ENCODE results near the gene ITGB3. TPM values are rescaled to one million over a fixed set of nuclear protein-coding genes. Genes with fewer than 3 reads are reported as not detected.

The ITGB3 gene
- total and polyA plus RNA-seq, 2 of the 4 experiments (the other 2 are of a cell fraction): 9.8 to 17.6 TPM

DNA sequence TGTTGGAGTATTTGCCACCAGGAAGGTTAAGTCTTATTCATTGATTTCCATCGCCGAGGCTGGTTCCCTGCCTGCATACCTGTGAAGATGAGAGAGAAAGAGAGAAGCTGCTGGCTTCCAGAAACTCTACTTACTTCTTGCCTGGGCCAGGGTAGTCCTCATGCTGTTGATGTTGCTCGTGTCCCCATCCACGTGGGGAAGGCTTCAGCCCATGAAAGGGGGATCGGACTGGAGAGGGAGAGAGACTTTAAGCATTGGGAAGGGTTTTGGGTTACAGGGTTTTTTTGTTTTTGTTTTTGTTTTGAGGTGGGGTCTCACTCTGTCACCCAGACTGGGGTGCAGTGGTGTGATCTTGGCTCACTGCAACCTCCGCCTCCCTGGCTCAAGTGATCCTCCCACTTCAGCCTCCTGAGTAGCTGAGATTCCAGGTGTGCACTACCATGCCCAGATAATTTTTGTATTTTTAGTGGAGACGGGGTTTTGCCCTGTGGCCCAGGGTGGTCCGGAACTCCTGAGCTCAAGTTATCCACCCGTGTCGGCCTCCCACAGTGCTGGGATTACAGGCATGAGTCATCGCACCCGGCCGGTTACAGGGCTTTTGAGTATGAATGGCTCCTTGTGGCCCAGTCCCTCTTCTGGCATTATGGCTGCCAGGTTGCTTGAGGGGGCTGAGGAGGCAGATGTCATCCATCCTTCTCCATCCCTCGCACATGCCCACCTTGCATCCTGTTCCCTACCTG, 26.6 kb downstream of the ITGB3 start:
- 54% methylated on average over 7 of the region's 14 CpGs; no CpG with 5 or more reads in 1 of the 2 experiments for WGBS, 2 experiments (ENCODE audit: extremely low coverage in 2 of 2, insufficient read length in 1 of 2)
- Histone ChIP-seq H3K9me1 (ENCODE audit: insufficient read depth, low read length) (peaks cover 42% of the 10 kb centered on the region), H4K5ac (ENCODE audit: low read depth, low read length) (peak overlapping the region; percentile 70), H2AK9ac (replicated peaks; ENCODE audit: low read depth, low read length, poor library complexity) (peak overlapping the region; percentile 90), H2BK20ac (ENCODE audit: low read depth, low read length) (peak overlapping the region; percentile 85), H3K9ac (ENCODE audit: low read depth, low read length) (peak overlapping the region; percentile 39), H3K14ac (replicated peaks; ENCODE audit: low read depth, low read length) (peak overlapping the region; percentile 79), H2AK5ac (ENCODE audit: low read depth, low read length) (peak overlapping the region; percentile 100), H2BK5ac (ENCODE audit: low read depth, low read length, poor library complexity, severe bottlenecking) (peak overlapping the region; percentile 93), H3K23ac (ENCODE audit: low read depth, low read length) (peak overlapping the region; percentile 74), H2BK15ac (ENCODE audit: low read depth, low read length) (peak overlapping the region; percentile 89), H3K79me1 (ENCODE audit: low read depth in 1 of 2, low read length in 2 of 2) (peaks cover 4 to 44% of the 10 kb centered on the region in 2 experiments; a peak in 3 of 4 replicates), H4K20me1 (ENCODE audit: insufficient read depth, low read length) (peaks cover 6% of the 10 kb centered on the region; the same call in 1 of the 2 replicates), H3K27ac (ENCODE audit: insufficient read depth, low read length) (peak overlapping the region; percentile 84), H3K9me3 (ENCODE audit: control insufficient read depth, insufficient read depth, low read length) (no peaks in the 10 kb centered on the region), H4K8ac (ENCODE audit: low read depth in 2 of 2, low read length in 2 of 2) (peak overlapping the region; percentile 86 to 90), H3K56ac (ENCODE audit: extremely low read depth, insufficient read depth, low read length) (peak overlapping the region; percentile 90), H3K36me3 (ENCODE audit: control insufficient read depth, insufficient read depth, low read length) (peaks cover 7% of the 10 kb centered on the region), H3K27me3 (ENCODE audit: control insufficient read depth, insufficient read depth, low read length) (no peaks in the 10 kb centered on the region), H3K18ac (ENCODE audit: low read depth, low read length) (peak overlapping the region; percentile 78), H3K4me1 (ENCODE audit: control insufficient read depth, insufficient read depth, low read length) (peaks cover 42% of the 10 kb centered on the region), H3K4ac (ENCODE audit: low read depth, low read length) (peak overlapping the region; percentile 90), H3K4me3 (ENCODE audit: insufficient read depth, low read depth, low read length) (no peak overlapping the region), H2AFZ (replicated peaks; ENCODE audit: low read length, poor library complexity) (peak overlapping the region; percentile 67), H4K91ac (ENCODE audit: insufficient read depth, low read depth, low read length) (peak overlapping the region; percentile 96), H3K4me2 (ENCODE audit: low read depth, low read length) (no peak overlapping the region), H2BK120ac (ENCODE audit: low read depth, low read length) (peak overlapping the region; percentile 98)
- DNase-seq: peak; percentile 48
- intact Hi-C loops (cut with micrococcal nuclease): no loop called here
- in situ Hi-C loops (cut with MboI; ENCODE audit: low sequenced_read_pairs): no loop called here
- TF ChIP-seq SMC3 (IDR thresholded peaks at IDR 0.05; ENCODE audit: low read depth, low read length) (no peak), FOS (IDR thresholded peaks at IDR 0.05; ENCODE audit: low read depth, low read length) (peak; percentile 59; the same call in 1 of the 2 replicates)
- dilution Hi-C loops (cut with HindIII; ENCODE audit: low sequenced_read_pairs, unreplicated experiment): no loop called here
- BruUV-seq (replicated peaks): no TSS peak
- CTCF ChIA-PET: interaction anchor here (1.5 kb wide), 1 partner anchor 22 kb away, joined by 3 read pairs; no protein-coding TSS in a partner anchor
- POLR2A ChIA-PET (ENCODE audit: unreplicated experiment): no interaction called here
- no peak for ATAC-seq (ENCODE audit: low read depth)
